GM18507 (cell line): ENCODE data around the gene CSNK1D.
"Not testable (repeated sequence)": the region's sequence is repeated elsewhere in the genome, so short reads cannot be mapped to it uniquely, and the experiment has no call there.

Source experiments
- DNase-seq: peaks from one replicate; pipeline ENCODE4 v3.0.0; 2011; ENCODE audit warnings: low read depth; ENCODE audit not compliant: insufficient read length; ENCODE audit errors: extremely low spot score
- FAIRE-seq: peaks from 2 replicates; lab custom pipeline; 2011; peaks lifted over from hg19 to GRCh38; lab: Jason Lieb, UNC

Gene CSNK1D

DNA sequence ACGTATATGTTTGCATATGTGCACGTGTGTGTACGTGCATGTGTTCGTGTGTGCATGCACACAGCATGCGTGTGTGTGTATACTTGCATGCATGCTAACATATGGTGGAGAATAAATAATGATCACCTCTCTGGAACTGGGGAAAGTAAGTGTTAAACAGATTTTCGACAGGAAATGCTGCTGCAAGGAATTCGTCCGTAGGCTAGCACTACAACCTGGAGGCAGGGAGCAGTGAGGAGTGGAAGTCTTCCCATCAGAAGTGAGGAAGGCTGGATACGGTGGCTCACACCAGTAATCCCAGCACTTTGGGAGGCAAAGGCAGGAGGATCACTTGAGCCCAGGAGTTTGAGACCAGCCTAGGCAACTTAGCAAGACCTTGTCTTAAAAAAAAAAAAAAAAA, 4.8 kb upstream of the CSNK1D start:
- no peak for FAIRE-seq
- no peak for DNase-seq

DNA sequence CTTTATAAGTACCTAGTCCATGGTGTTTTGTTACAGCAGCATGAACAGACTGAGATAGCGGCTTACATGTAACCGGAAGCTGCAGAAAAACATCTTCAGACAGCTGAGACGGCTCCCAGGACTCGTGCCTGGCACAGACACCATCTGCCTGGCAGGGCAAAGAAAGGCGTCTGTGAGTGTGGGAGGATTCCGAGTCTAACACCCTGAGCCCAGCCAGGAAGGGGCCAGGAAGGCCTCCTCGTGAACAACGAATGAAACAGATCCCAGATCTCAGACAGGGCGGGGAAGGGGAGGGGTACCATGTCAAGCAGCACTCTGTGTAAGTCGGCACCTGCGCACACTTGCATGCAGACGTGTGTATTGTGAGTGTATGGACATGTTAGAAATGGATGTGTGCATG, 4.4 kb upstream of the CSNK1D start:
- DNase-seq (no peak), FAIRE-seq (no peak)

DNA sequence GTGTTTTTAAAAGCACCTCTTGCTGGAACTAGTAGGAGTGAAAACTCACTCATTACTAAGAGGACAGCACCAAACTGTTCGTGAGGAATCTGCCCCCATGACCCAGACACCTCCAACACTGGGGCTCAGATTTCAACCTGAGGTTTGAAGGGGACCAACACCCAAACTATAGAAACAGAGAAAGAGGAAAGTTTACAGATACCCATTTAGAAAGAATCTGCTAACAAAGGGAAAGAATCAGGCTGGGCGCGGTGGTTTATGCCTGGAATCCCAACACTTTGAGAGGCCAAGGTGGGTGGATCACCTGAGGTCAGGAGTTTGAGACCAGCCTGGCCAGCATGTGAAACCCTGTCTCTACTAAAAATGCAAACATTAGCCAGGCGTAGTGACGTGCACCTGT, 3.4 kb upstream of the CSNK1D start:
- DNase-seq (no peak), FAIRE-seq (no peak)

DNA sequence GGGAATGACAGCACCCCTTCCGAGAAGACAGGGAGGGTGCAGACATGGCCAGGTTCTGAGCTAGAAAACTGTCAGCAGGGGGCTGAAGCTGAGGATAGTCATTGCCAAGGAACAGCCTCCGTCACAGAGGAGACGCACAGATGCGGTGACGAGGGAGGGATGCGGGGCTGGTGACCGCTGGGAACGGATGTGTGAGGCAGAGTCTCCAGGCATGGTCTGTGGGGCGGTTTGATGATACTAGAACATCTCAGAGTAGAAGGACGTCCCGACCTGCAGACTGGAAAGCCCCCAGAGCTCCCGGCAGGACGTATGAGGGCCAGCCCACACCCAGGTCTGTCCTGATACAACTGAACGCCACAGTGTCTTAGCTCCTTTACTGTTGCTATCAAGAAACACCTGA, 1.8 kb upstream of the CSNK1D start:
- FAIRE-seq, result no peak
- DNase-seq, result no peak

DNA sequence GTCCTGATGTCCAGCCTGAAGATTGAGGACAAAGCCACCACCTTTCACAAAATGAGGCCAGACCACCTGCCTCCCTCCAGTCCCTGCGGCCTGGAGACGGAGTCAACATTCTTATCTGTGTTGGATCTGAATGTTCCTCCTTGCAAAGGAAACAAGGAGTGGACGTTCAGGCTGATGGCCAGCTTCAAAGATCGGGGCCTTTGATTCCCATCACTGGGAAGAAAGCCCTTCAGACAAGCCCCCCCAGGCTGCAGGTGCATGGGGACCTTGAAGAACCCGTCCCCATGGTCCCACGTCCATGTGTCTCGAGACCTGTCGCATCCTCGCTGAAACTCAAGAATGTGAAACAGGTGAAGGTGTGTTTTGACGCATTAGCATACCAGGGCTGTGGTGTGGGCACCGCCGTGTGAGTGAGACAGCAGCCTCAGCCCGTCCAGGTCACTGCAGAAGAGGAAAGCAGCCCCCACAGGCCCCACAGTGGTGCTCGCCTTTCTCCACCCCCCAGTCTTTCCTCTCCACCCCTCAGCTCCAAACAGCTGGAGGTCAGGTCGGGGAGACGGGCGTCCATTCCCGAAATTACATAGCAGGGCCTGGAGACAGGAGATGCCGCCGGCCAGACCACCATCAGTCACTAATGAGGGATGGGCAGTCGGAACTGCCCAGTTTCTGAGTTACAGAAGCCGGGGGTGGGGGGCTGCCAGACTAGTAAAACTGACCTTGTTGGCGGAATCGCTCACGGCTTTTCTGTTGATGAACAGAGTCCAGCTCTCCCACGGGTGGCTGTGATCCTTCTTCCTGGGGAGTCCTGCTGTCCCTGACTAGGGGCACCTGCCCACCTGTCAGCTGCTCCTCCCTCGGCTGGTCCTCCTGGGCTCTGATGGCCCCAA, 877 bp upstream of the CSNK1D start:
- no peak for DNase-seq
- FAIRE-seq, result no peak

DNA sequence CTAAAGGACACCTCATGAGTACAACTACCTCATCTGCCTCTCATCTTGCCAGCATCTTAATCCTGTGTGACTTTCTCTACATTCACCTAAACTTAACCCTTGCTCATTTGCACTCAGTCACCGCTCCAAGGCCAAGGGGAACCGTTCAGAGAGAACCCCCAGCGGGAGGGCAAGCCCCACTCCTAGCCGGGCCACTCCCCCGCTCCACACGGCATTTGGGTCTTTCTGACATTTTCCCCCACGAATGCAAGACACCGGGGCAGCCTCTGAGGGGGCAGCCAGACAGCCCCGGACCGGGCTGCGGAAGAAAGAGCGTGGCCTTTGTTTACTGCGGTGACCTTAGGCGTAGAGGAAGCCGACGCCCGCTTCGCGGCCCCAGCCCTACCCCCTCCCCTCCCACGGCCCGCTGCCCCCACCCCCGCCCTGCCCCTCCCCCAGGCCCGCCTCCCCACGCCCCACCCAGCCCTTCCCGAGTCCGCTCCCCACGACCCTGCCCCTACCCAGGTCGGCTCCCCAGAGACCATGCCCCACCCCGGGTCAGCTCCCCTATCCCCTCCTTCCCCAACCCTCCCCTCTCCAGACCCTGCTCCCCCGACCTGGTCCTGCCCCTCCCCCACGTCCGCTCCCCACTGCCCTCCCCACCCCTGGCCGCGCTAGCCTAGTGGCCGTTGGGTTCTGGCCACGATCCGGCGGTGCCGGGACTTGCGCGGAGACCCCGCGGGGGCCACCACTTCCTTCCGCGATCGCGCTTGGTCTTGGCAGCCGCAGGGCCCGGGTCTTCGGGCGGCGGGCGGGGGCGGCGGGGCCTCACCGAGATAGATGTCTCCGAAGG, 789 bp downstream of the CSNK1D start:
- DNase-seq (peak; percentile 46), FAIRE-seq (no peak)

DNA sequence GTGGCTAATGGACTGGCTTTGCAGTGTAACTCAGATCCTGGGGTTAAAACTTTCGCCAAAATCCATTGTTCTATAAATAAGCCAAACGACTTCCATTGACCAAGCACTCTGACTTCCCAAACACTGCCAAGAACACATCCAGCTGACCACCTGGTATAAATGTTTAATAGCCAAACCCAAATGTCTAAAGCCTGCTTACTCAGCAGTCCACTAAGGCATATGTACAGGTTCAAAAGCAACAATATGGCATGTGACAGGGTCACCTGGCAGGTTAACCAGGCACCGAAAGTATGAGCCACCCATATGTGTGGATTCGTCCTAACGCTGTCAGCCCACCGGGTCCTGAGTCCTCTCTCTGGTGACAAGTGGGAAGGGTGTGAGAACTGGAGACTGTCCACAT, 2.1 kb downstream of the CSNK1D start:
- FAIRE-seq (no peak), DNase-seq (no peak)

DNA sequence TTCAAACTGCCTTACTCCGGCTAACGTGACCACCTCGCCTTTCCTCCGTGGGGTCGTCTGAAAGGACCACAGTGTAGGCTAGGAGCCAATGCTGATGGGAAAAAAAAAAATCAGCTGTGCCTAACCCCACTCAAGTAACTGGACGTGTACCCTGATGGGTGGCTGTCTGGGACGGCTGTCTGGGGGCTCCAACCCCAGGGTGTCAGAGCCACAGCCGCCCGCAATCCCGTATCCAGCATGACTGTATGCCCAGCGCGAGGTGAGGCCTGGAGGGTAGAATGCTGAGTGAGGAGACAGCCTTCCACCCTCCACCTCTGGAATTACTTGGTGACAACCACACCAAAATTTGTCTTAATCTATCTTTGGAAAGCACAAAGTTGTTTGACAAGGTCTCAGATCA, 2.8 kb downstream of the CSNK1D start:
- DNase-seq (no peak), FAIRE-seq (no peak)

DNA sequence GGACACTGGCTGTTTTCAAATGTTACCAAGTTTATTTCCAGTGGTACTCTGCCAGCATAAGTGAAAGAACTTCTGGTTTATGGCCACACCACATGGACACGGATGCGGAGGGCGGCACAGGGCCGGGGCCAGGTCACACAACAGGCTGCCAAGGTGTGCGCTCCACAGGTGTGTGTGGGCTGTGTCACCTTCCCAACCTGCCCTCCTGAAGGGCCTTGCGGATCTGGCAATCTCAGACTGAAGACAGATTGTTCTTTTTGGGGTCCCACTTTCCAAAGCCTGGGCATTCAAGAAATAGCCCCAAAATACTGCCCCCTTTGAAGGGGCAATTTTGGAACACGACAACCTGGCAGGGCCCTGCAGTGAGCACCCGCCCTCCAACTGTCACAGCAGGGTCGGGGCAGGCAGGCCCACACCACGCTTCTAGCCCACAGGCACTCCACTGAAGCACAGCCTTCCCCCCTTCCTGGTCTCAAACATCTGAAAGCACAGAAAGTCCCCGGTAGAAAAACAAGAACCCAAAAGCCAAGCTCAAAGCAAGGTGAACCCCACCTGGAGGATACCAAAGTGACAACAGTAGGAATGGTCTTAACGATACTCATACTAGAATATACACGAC, 3.5 kb downstream of the CSNK1D start:
- DNase-seq, result no peak
- no peak for FAIRE-seq

DNA sequence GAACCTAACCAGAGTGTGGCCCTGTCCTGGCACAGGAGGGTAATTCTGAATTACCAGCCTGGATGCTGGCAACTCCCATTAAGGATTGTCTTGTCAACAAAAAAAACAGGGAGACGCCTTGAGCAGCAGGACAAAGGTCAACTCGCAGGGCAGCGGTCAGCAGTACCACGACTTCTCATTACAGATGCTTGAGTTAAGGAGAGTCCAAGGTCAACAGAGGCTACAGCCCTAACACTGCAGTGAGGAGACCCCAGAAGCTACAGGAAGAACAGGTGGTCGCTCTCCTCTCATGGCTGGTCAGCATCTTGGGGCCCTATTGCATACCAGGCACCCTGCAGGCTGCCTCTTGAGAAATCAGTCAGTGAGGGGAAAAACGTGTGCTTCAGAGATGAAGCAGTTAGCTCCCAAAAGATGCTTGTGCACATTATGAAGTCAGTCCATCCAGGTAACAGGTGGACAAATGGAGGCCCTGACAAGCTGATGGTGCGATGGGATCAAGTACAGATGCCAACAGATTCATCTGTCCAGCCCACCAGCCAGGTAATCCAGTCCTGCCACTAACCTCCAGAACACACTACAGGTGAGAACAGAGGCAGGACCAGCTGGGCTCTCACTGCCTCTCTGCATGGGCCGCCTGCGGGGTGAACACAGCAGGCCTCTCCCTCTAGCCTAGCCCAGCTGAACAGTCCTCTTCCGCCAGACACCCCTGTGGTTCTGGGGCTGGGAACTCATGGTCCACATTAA, 4.2 kb downstream of the CSNK1D start:
- FAIRE-seq, result no peak
- no peak for DNase-seq

DNA sequence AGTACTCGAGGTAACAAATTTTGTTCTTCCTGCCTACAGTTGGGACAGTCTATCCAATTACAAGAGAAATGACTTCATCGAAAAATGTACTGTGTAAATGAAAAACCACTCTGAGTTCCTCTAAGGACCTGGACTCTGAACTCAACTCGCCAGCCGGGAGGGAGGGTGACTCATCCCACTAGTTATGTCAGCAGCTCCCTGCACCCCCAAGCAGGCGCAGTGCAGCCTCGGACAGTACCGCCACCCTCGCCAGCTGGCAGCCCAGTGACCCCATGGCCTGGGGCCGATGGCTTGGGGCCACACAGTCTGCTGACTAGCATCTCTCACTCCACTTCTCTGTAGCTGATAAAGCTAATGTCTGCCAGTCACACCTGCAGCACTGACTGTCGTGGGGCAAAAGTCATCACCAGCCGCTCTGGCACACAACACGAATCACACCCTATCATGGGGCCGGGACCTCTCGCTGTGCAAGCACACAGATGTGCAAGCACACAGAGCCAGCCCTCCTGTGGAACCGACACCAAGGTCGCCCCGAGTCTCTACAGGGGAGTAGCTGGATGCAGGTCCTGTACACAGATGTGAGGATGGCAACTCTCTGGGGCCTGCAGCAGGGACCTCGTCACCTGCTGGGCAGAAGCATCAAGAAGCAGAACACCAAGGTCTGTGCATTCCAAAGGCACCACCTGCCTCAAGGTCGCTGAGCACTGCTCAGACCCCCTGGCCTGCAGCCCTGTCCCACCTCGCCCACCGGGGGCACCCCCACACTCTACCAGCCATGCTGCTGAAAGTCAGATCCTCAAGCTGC, 5.7 kb downstream of the CSNK1D start:
- no peak for DNase-seq

DNA sequence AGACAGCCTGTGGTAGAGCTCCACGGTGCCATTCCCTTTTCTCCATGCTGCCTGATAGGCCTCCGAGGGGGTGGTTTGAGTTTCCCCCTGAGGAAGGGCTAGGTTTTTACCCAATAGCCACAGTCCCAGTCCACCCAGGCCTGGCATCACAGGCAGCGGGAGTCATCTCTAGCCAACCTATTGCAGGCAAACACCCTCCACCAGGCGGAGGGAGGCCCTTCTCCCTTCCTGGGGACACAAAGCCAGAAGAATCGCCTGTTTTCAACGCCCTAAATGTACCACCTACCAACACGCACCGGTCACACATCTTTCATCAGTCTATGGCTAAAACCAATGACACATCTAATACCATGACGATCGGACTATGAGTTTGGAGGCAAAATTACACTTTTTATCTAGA, 7.4 kb downstream of the CSNK1D start:
- FAIRE-seq, result no peak
- no peak for DNase-seq

More for the DNA sequence above, 5.7 kb downstream of the CSNK1D start:
- FAIRE-seq, result no peak

DNA sequence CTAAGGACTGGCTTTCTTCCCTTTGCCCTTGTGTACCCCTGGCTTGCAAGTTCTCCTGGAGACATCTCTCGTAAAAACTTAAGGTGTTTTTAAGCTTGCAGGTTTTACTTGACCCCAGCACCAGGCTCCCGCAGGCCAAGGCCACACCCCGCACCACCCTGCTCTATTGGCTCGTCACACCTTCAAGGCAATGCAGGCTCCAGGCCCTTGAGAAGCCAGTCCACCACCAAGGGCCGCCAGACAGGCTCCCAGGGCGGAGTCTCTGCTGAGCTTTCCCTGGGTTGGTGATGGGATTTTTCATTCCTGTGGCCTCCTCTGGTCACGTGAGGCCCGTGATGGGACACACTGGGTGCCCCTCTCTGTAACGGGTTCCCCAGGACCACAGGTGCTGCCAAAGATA, 9.9 kb downstream of the CSNK1D start:
- FAIRE-seq (no peak), DNase-seq (no peak)

DNA sequence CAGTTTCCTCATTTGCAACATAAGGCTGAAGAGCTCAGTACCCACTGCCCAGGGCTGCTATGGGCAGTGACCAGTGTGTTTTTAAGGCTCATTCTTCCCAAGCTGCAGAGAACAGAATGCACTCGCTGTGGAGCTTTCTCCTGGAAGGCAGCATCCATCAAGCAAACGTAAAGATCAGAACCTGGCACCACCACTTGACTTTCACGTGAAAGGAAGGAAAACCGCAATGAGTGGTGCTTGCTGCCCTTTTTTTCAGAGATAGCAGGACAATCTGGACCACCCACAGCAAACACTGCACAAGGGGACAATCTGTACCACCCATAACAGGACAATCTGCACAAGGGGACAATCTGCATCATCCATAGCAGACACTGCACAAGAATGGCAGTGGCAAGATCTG, 11.2 kb downstream of the CSNK1D start:
- FAIRE-seq, result no peak
- DNase-seq, result no peak

DNA sequence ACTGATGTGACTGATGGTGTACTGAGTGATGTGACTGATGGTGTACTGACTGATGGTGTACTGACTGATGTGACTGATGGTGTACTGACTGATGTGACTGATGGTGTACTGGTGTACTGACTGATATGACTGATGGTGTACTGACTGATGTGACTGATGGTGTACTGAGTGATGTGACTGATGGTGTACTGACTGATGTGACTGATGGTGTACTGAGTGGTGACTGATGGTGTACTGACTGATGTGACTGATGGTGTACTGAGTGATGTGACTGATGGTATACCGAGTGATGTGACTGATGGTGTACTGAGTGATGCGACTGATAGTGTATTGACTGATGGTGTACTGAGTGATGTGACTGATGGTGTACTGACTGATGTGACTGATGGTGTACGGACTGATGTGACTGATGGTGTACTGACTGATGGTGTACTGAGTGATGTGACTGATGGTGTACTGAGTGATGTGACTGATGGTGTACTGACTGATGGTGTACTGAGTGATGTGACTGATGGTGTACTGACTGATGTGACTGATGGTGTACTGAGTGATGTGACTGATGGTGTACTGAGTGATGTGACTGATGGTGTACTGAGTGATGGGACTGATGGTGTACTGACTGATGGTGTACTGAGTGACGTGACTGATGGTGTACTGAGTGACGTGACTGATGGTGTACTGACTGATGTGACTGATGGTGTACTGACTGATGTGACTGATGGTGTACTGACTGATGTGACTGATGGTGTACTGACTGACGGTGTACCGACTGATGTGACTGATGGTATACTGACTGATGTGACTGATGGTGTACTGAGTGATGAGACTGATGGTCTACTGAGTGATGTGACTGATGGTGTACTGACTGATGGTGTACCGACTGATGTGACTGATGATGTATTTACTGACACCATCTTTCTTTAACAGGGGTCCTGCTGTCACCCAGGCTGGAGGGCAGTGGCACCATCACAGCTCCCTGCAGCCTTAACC, 13.2 kb downstream of the CSNK1D start:
- DNase-seq, FAIRE-seq: not testable (repeated sequence)

DNA sequence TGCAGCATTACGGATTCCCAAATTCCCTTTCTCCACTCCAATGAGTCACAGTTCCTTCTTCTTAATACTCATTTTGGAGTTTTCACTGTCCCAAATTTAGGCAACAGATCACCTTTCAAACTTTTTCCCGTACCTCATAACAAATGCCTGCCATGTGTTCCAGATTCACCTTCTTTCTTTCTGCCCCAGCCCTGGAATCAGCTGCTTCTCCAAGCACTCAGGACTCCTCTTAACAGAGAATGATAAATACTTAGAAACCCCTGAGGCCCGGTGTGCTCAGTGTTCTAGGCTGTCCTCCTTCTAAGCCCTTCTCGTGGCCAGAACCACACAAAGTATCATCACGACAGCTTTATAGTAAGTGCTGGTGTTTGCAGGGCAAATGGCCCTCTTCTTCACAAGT, 14.9 kb downstream of the CSNK1D start:
- DNase-seq (no peak), FAIRE-seq (no peak)

DNA sequence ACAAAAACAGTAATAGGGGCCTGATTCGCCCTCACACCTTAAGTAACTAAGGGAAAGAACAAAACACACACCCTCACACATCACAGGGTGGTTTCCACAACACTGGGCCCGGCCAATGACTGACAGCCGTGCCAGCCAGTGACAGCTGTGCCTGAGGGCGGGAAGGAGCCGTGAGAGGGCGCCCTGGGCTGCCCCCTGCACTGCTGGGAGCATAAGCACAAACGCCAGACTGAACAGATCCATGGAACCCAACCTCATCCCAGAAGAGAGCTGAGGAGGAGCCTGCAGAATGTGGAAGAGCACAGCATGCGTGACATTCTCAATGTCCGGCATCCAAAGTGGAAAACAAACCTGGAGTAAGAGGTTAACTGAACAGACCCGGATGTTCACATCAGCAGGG, 16.0 kb downstream of the CSNK1D start:
- FAIRE-seq, result no peak
- DNase-seq, result no peak
